OCI-LY3 (cell line): ENCODE measurements around the gene CYP3A4.

ENCODE experiments used
- EZH2phosphoT487 ChIP-seq: fragments of 200-600 bp; shearing (Covaris generic); IDR thresholded peaks from 2 replicates; pipeline ENCODE4 v1.6.1; 2018; ENCODE audit warnings: antibody characterized with exemption, mixed run types, low read depth
- TF ChIP-seq, protein P1 (sequence below): fragments of 200-600, 300-600 bp; sonication (generic); IDR thresholded peaks from 2 replicates; pipeline ENCODE4 v1.5.1; 2014; ENCODE audit warnings: antibody characterized with exemption, low read length, low read depth

DNA sequence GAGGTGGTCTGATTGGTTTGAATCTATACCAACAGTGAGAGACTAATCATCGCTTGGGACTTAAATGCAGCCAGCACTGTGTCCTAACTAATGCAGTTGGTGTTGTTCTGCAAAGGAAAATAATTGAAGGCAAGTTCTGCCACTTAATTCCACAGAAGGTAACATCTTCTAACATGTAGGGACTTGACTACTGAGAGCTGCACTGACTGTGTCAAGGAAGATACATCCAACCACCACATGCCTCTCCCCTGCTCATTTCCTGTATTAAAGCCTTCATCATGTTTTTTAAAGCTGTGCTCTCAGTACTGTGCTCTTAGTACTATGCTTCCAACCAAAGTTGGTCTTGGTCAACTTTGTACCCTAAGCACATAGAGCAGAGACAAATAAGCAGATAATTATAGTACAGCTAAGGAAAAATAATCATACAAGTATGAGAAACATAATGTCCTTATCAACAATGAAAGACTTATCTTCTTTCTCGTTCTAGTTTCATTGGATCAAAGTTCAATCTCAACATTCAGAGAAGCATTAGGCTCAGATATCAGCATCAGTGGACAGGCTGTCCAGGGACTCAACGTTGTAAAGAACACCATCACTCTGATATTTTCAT lies 2.8 kb upstream of the CYP3A4 start:
- no peak for TF ChIP-seq EZH2phosphoT487
- TF ChIP-seq, protein P1, sequence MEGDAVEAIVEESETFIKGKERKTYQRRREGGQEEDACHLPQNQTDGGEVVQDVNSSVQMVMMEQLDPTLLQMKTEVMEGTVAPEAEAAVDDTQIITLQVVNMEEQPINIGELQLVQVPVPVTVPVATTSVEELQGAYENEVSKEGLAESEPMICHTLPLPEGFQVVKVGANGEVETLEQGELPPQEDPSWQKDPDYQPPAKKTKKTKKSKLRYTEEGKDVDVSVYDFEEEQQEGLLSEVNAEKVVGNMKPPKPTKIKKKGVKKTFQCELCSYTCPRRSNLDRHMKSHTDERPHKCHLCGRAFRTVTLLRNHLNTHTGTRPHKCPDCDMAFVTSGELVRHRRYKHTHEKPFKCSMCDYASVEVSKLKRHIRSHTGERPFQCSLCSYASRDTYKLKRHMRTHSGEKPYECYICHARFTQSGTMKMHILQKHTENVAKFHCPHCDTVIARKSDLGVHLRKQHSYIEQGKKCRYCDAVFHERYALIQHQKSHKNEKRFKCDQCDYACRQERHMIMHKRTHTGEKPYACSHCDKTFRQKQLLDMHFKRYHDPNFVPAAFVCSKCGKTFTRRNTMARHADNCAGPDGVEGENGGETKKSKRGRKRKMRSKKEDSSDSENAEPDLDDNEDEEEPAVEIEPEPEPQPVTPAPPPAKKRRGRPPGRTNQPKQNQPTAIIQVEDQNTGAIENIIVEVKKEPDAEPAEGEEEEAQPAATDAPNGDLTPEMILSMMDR, result no peak
